Measurements from ENCODE around the gene SARDH. TPM values are rescaled to one million over a fixed set of nuclear protein-coding genes. Genes with fewer than 3 reads are reported as not detected.

The SARDH gene
- total RNA-seq, 1 experiment from 2014 or later: 5.3 TPM

DNA sequence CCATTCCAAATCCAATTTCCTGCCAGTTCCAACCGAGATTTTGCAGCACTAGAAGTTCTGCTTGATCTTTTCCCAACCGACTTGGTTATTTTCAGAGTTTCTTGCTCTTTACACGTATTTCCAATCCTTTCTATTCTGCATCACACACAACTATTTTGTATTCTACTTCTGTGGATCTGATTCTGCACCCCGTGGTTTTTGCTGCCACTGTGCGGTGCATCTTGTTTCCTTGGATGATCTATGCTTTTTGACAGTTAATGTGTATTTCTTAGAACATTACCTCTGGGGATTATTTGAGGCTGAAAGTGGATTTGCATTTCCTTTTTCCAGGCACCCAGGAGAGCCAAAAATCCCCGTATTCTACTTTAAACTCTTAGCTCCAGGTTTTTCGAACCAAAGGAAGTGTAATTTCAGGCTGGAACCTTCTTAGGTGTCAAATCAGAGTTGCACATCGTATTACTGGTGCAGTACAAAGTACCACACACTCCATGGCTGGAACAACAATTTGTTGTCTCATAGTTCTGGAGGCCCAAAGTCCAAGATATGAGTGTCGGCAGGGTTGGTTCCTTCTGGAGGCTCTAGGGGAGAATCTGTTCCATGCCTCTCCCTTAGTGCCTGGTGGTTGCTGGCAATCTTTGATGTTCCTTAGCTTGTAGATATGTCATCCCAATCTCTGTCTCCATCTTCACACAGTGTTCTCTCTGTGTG, 14.7 kb upstream of the SARDH start:
- Histone ChIP-seq H3K27me3 (ENCODE audit: insufficient read depth, low read length) (no peaks in the 10 kb centered on the region), H4K8ac (replicated peaks; ENCODE audit: insufficient read length, low read depth, low read length) (no peak overlapping the region), H3K4me2 (ENCODE audit: insufficient read depth, insufficient read length, low read length) (no peak overlapping the region), H3K56ac (ENCODE audit: insufficient read length, low read depth, low read length) (no peak overlapping the region), H2BK15ac (ENCODE audit: low read depth, low read length) (no peak overlapping the region), H2AFZ (ENCODE audit: low read length) (no peak overlapping the region), H3K9me3 (ENCODE audit: control insufficient read depth, low read depth, low read length) (no peaks in the 10 kb centered on the region), H3K18ac (ENCODE audit: insufficient read length, low read depth, low read length) (no peak overlapping the region), H2BK12ac (ENCODE audit: insufficient read length, low read depth, low read length) (no peak overlapping the region), H2BK5ac (ENCODE audit: insufficient read length, low read length) (no peak overlapping the region), H3K4ac (ENCODE audit: low read depth, low read length) (no peak overlapping the region), H3K23ac (ENCODE audit: insufficient read length, low read depth, low read length) (no peak overlapping the region), H3K4me1 (ENCODE audit: insufficient read depth, low read length) (no peaks in the 10 kb centered on the region), H3K14ac (ENCODE audit: insufficient read depth, low read length) (no peak overlapping the region), H2AK5ac (ENCODE audit: insufficient read length, low read length) (no peak overlapping the region), H3K9ac (ENCODE audit: extremely low read depth, insufficient read length, low read length) (no peak overlapping the region), H4K20me1 (ENCODE audit: control insufficient read depth, insufficient read depth, insufficient read length) (no peaks in the 10 kb centered on the region), H3K79me1 (ENCODE audit: insufficient read depth, low read depth, low read length, poor library complexity, severe bottlenecking) (no peaks in the 10 kb centered on the region), H2BK20ac (ENCODE audit: low read depth, low read length, poor library complexity, severe bottlenecking) (no peak overlapping the region), H2BK120ac (ENCODE audit: low read depth, low read length, poor library complexity, severe bottlenecking) (no peak overlapping the region), H3K23me2 (ENCODE audit: insufficient read length, low read depth, low read length, poor library complexity, severe bottlenecking) (no peaks in the 10 kb centered on the region), H3K79me2 (ENCODE audit: insufficient read depth, low read length) (no peaks in the 10 kb centered on the region), H4K5ac (ENCODE audit: insufficient read length, low read depth, low read length) (no peak overlapping the region), H3K27ac (ENCODE audit: insufficient read length, low read depth, low read length) (no peak overlapping the region), H4K91ac (ENCODE audit: insufficient read length, low read depth, low read length) (no peak overlapping the region), H3T11ph (ENCODE audit: low read length) (no peak overlapping the region)
- Mint-ChIP-seq H3K4me3 (no peak overlapping the region), H3K36me3 (ENCODE audit: insufficient read depth in 1 of 3, low read depth in 3 of 3) (peaks cover 4 to 15% (median 11%) of the 10 kb centered on the region in 3 experiments; a peak in 6 of 7 replicates), H3K4me1 (peaks cover 8% of the 10 kb centered on the region in 2 experiments; a peak in 3 of 4 replicates), H3K9me3 (peaks cover 22 to 27% of the 10 kb centered on the region in 2 experiments), H3K27me3 (ENCODE audit: low read depth) (peaks cover 57% of the 10 kb centered on the region), H3K27ac (no peak overlapping the region; a peak in 1 of 7 replicates)
- DNase-seq: peak; percentile 4
- TF ChIP-seq, protein P1, sequence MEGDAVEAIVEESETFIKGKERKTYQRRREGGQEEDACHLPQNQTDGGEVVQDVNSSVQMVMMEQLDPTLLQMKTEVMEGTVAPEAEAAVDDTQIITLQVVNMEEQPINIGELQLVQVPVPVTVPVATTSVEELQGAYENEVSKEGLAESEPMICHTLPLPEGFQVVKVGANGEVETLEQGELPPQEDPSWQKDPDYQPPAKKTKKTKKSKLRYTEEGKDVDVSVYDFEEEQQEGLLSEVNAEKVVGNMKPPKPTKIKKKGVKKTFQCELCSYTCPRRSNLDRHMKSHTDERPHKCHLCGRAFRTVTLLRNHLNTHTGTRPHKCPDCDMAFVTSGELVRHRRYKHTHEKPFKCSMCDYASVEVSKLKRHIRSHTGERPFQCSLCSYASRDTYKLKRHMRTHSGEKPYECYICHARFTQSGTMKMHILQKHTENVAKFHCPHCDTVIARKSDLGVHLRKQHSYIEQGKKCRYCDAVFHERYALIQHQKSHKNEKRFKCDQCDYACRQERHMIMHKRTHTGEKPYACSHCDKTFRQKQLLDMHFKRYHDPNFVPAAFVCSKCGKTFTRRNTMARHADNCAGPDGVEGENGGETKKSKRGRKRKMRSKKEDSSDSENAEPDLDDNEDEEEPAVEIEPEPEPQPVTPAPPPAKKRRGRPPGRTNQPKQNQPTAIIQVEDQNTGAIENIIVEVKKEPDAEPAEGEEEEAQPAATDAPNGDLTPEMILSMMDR (conservative IDR thresholded peaks at IDR 0.05): no peak
- no CpG with 5 or more reads among the region's 9 CpGs for WGBS (ENCODE audit: extremely low coverage, insufficient read length, low lambda C conversion rate)

Data from H9 (cell line).